ENCODE results near the gene MED25. TPM values are rescaled to one million over a fixed set of nuclear protein-coding genes. Genes with fewer than 3 reads are reported as not detected.

Gene MED25
- total RNA-seq (2011; cell fraction: chromatin; rRNA removed; ENCODE audit: low replicate concordance) = 109 and 190 TPM in 2 replicates
- total RNA-seq (2011; cell fraction: nucleolus; rRNA removed) = 97.8 and 99.2 TPM in 2 replicates
- 109 and 111 TPM in 2 replicates for total RNA-seq (2011; cell fraction: nucleoplasm; rRNA removed)
- total RNA-seq (2014; rRNA removed) (19.3 and 30.1 TPM in 2 replicates), total RNA-seq (2014; rRNA removed; fragmentation: Illumina TruSeq; extraction: Trizol) (15.7 and 17.1 TPM in 2 replicates), total RNA-seq (2015; rRNA removed; fragmentation: Illumina TruSeq; extraction: Trizol) (14.5 and 16.0 TPM in 2 replicates), total RNA-seq (2021) (83.5 and 93.9 TPM in 2 replicates), polyA plus RNA-seq (2011; rRNA removed) (23.0 and 31.0 TPM in 2 replicates), polyA plus RNA-seq (2014; fragmentation: Illumina TruSeq; extraction: Trizol) (56.7 and 72.9 TPM in 2 replicates), polyA plus RNA-seq (2014; fragmentation: Nextera tagmentation; extraction: Ambion mirVana) (1 to 10 TPM; 4.1 to 4.4 TPM), polyA plus RNA-seq (2014; rRNA removed) (37.8 and 40.3 TPM in 2 replicates), polyA minus RNA-seq (2011; rRNA and poly(A)+ RNA removed) (20.8 and 22.4 TPM in 2 replicates), Bru-seq, nascent RNA (percentile 71 among the genes with signal in this experiment), BruChase-seq, experiment 1, labeled RNA remaining after a 2-hour chase (percentile 75 among the genes with signal in this experiment), BruChase-seq, experiment 2, labeled RNA remaining after a 6-hour chase (percentile 85 among the genes with signal in this experiment)
- 18.3 and 19.6 TPM in 2 replicates for polyA plus RNA-seq (2011; cell fraction: cytosol; rRNA removed)
- polyA plus RNA-seq (2011; cell fraction: nucleus; rRNA removed) = 111 and 131 TPM in 2 replicates
- 57.3 and 63.8 TPM in 2 replicates for polyA plus RNA-seq (2012)
- polyA minus RNA-seq (2011; cell fraction: cytosol; rRNA and poly(A)+ RNA removed) = 35.9 and 50.9 TPM in 2 replicates
- 38.8 and 53.6 TPM in 2 replicates for polyA minus RNA-seq (2011; cell fraction: nucleus; rRNA and poly(A)+ RNA removed)
- long read RNA-seq, experiment 1, transcript MED25-205 (5 exons, 2,396 nt) = major isoform, 8 of 112 reads
- long read RNA-seq, experiment 1, partial matches to known transcripts = 83 of 112 reads
- long read RNA-seq, experiment 1, other reads (novel, unspliced or antisense) = 19 of 112 reads
- long read RNA-seq, experiment 2, transcript MED25-201 (18 exons, 2,332 nt) = major isoform, 33 of 80 reads
- long read RNA-seq, experiment 2, partial matches to known transcripts = 21 of 80 reads
- long read RNA-seq, experiment 2, other reads (novel, unspliced or antisense) = 26 of 80 reads
- long read RNA-seq, experiment 3, partial matches to known transcripts = 3 of 5 reads
- long read RNA-seq, experiment 3, other reads (novel, unspliced or antisense) = 1 of 5 reads

- intact Hi-C loops (cut with micrococcal nuclease) (loop anchor here (2.0 kb wide), 1 partner anchor 27 kb away; no protein-coding TSS in a partner anchor), in situ Hi-C loops (cut with MboI) (no loop called here)
- FAIRE-seq = peak; percentile 75
- Histone ChIP-seq H3K4me3 (peak within 1 kb of the TSS; percentile 86), H4K20me1 (replicated peaks; ENCODE audit: control insufficient read depth, insufficient read depth, low read length) (no peaks in the 10 kb centered on the region), H3K9me3 (replicated peaks; ENCODE audit: control insufficient read depth, insufficient read depth, low read depth, low read length) (no peaks in the 10 kb centered on the region), H3K27me3 (ENCODE audit: control insufficient read depth in 2 of 2, insufficient read depth in 2 of 2, low read length in 2 of 2) (no peaks in the 10 kb centered on the region), H3K36me3 (ENCODE audit: control insufficient read depth, insufficient read depth, low read length) (peaks cover 19% of the 10 kb centered on the region; the same call in 2 of the 3 replicates), H3K79me2 (ENCODE audit: control insufficient read depth, insufficient read depth, low read length) (peaks cover 36% of the 10 kb centered on the region), H3K27ac (ENCODE audit: extremely low read depth, low read depth, low read length) (peak within 1 kb of the TSS; percentile 90), H2AFZ (ENCODE audit: low read depth, low read length) (peak within 1 kb of the TSS; percentile 92), H3K4me1 (replicated peaks in 1 of 2; ENCODE audit: control insufficient read depth in 2 of 2, insufficient read depth in 2 of 2, low read length in 2 of 2) (peaks cover 17 to 40% of the 10 kb centered on the region in 2 experiments), H3K4me2 (ENCODE audit: insufficient read depth, low read length) (peak within 1 kb of the TSS; percentile 82), H3K9me1 (ENCODE audit: control insufficient read depth, insufficient read depth, low read length) (no peaks in the 10 kb centered on the region), H3K9ac (ENCODE audit: insufficient read depth in 1 of 2, low read depth in 2 of 2, low read length in 2 of 2) (peak within 1 kb of the TSS; percentile 86 to 95)
- BruUV-seq (replicated peaks) = no TSS peak
- peak; percentile 79 to 93 (median 84) for DNase-seq (ENCODE audit: extremely low read depth in 1 of 4, low spot score in 3 of 4)
- POLR2A ChIA-PET = interaction anchor here (0.5 to 1.1 kb wide), 4 partner anchors 30 to 101 kb away, joined by 3 to 5 read pairs (median 4); no protein-coding TSS in a partner anchor
- under 1% methylated on average over 46 of the region's 57 CpGs for WGBS (ENCODE audit: insufficient coverage, low coverage, missing lambda C conversion rate)
- CTCF ChIA-PET (ENCODE audit: low intra/inter-chr PET ratio) = interaction anchor here (0.5 kb wide), 1 partner anchor 9 kb away, joined by 3 read pairs; no protein-coding TSS in a partner anchor
- peak; percentile 91 for ATAC-seq
- TF ChIP-seq, protein P1, sequence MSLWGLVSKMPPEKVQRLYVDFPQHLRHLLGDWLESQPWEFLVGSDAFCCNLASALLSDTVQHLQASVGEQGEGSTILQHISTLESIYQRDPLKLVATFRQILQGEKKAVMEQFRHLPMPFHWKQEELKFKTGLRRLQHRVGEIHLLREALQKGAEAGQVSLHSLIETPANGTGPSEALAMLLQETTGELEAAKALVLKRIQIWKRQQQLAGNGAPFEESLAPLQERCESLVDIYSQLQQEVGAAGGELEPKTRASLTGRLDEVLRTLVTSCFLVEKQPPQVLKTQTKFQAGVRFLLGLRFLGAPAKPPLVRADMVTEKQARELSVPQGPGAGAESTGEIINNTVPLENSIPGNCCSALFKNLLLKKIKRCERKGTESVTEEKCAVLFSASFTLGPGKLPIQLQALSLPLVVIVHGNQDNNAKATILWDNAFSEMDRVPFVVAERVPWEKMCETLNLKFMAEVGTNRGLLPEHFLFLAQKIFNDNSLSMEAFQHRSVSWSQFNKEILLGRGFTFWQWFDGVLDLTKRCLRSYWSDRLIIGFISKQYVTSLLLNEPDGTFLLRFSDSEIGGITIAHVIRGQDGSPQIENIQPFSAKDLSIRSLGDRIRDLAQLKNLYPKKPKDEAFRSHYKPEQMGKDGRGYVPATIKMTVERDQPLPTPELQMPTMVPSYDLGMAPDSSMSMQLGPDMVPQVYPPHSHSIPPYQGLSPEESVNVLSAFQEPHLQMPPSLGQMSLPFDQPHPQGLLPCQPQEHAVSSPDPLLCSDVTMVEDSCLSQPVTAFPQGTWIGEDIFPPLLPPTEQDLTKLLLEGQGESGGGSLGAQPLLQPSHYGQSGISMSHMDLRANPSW (CRISPR knock-in tag; IDR thresholded peaks at IDR 0.05) = no peak
- TF ChIP-seq FOXM1 (IDR thresholded peaks at IDR 0.05; ENCODE audit: low read depth) = no peak
- no peak for TF ChIP-seq FOXM1 (CRISPR knock-in tag; IDR thresholded peaks at IDR 0.05; ENCODE audit: low read depth)
- TF ChIP-seq ZNF384 (IDR thresholded peaks at IDR 0.05; ENCODE audit: low read depth, low read length) = no peak
- TF ChIP-seq SRF (CRISPR knock-in tag; IDR thresholded peaks at IDR 0.05) = no peak; a peak in 1 of 4 replicates
- TF ChIP-seq BRF1 (IDR thresholded peaks at IDR 0.05; ENCODE audit: borderline replicate concordance, extremely low read depth, insufficient read length) = no peak
- TF ChIP-seq BHLHE40 (IDR thresholded peaks at IDR 0.05; ENCODE audit: low read length) = 0 out of 2 replicates have a peak, but pooled peaks have one; percentile 8
- TF ChIP-seq NEUROD1 (IDR thresholded peaks at IDR 0.05; ENCODE audit: borderline replicate concordance, low read depth, low read length, partially characterized antibody) = peak; percentile 1
- TF ChIP-seq, protein P2, sequence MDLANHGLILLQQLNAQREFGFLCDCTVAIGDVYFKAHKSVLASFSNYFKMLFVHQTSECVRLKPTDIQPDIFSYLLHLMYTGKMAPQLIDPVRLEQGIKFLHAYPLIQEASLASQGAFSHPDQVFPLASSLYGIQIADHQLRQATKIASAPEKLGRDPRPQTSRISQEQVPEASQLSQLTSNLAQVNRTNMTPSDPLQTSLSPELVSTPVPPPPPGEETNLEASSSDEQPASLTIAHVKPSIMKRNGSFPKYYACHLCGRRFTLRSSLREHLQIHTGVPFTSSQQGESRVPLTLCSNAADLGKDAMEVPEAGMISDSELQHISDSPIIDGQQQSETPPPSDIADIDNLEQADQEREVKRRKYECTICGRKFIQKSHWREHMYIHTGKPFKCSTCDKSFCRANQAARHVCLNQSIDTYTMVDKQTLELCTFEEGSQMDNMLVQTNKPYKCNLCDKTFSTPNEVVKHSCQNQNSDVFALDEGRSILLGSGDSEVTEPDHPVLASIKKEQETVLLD (IDR thresholded peaks at IDR 0.05) = no peak
- no peak for TF ChIP-seq ZNF445 (CRISPR knock-in tag; IDR thresholded peaks at IDR 0.05; ENCODE audit: low read depth)
- no peak for TF ChIP-seq CREBBP (IDR thresholded peaks at IDR 0.05; ENCODE audit: low read depth, low read length)
- no peak for TF ChIP-seq NCOA4 (IDR thresholded peaks at IDR 0.05; ENCODE audit: partially characterized antibody)
- TF ChIP-seq KDM1A (IDR thresholded peaks at IDR 0.05) = no peak
Observed at GRCh38 chr19:49817964-49818648, at the start of gene MED25. Gene MED25 (plus strand): TSS chr19:49818289. CDS start chr19:49818342, 53 bp downstream.

All from K562 (cell line).